Nephron (organoid): ENCODE results near the gene MRPL38.
A peak's percentile ranks its signal among the peaks of the same experiment; 100 is the strongest.

Experiments
- H3K27ac Mint-ChIP-seq, 3 experiments: 2 replicates each; pipeline ENCODE4 v1.8.0; 2020; ENCODE audit warnings: mixed read lengths in 3 of 3, mild to moderate bottlenecking in 2 of 3, moderate library complexity in 1 of 3
- H3K27me3 Mint-ChIP-seq: 2 replicates; pipeline ENCODE4 v1.8.0; 2021; ENCODE audit warnings: low read depth, mild to moderate bottlenecking, moderate library complexity, mixed read lengths
- H3K36me3 Mint-ChIP-seq: 2 replicates; pipeline ENCODE4 v1.8.0; 2020; ENCODE audit warnings: low read depth, mixed read lengths
- H3K4me1 Mint-ChIP-seq: 2 replicates; pipeline ENCODE4 v1.8.0; 2020; ENCODE audit warnings: mixed read lengths
- H3K4me3 Mint-ChIP-seq, 3 experiments: 2 replicates each; pipeline ENCODE4 v1.8.0; 2020; ENCODE audit warnings: mild to moderate bottlenecking in 3 of 3, mixed read lengths in 3 of 3, moderate library complexity in 2 of 3
- H3K9me3 Mint-ChIP-seq: 2 replicates; pipeline ENCODE4 v1.8.0; 2020; ENCODE audit warnings: mixed read lengths
- CTCF ChIP-seq, 3 experiments: fragments of 200-600 bp; sonication (generic); IDR thresholded peaks; one replicate each; pipeline ENCODE4 v1.5.0; 2021; ENCODE audit warnings: antibody characterized with exemption in 3 of 3; ENCODE audit not compliant: unreplicated experiment in 3 of 3

The MRPL38 gene

DNA sequence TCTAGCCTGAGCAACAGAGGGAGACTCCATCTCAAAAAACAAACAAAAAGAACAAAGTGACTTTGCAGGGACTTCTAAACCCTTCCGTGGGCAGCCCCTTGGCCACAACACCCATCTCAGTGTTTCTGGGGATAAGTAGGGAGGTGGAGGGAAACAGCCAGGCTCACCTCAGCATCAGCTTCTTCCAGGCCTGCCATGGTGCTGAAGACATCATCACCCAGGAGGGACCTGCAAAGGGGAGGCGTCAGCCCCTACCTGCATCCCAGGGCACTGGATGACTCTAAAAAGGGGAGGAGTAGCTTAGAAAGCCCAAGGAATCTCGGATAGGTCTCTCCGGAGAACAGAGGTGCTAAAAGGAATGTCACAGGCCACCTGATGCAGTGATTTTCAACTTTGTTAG lies 26.4 kb upstream of the MRPL38 start:
- Mint-ChIP-seq H3K4me1 (no peaks in the 10 kb centered on the region), H3K36me3 (peaks cover 5% of the 10 kb centered on the region), H3K27ac (no peak overlapping the region), H3K27me3 (no peaks in the 10 kb centered on the region), H3K9me3 (no peaks in the 10 kb centered on the region), H3K4me3 (no peak overlapping the region)
- no peak for TF ChIP-seq CTCF (IDR thresholded peaks at IDR 0.05; ENCODE audit: unreplicated experiment in 3 of 3)

DNA sequence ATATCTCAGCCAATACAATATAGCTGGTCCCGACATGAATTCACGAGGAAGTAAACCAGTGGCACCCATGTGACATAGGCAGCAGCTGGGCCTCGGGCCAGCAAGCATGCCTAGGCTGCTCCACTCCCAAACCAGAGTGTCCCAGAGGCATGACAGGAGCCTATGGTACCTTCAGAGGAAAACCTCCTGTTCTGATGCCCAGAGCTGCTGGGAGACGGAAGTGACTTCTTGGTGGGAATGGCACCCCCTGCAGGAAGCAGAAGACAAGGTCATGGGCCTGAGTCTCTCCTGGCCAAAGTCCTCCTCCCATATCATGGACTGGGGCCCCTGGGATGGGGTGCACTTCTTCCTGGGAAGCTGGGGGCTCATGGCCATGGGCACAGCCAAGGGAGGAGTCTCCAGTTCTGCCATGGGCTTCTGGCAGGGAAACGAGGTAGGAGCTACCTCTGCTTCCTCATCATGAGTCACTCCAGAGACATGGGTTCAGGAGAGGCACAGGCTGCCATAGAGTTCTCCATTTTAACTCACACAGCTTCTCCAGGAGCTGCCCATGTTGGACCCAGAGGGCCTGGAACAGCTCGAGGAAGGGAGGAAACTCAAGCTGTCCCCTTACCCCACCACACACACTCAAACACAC lies 22.7 kb upstream of the MRPL38 start:
- peaks cover 5% of the 10 kb centered on the region for H3K36me3 Mint-ChIP-seq
- peak in 1 of 3 experiments; percentile 31 for TF ChIP-seq CTCF (IDR thresholded peaks at IDR 0.05; ENCODE audit: unreplicated experiment in 3 of 3)
- no peaks in the 10 kb centered on the region for H3K9me3 Mint-ChIP-seq
- no peak overlapping the region for H3K27ac Mint-ChIP-seq
- no peak overlapping the region for H3K4me3 Mint-ChIP-seq
- H3K4me1 Mint-ChIP-seq, result no peaks in the 10 kb centered on the region
- no peaks in the 10 kb centered on the region for H3K27me3 Mint-ChIP-seq

GRCh38 chr17:75926456-75926855 lies 21.8 kb upstream of the MRPL38 start:
- H3K4me1 Mint-ChIP-seq, result no peaks in the 10 kb centered on the region
- no peak overlapping the region for H3K27ac Mint-ChIP-seq
- no peaks in the 10 kb centered on the region for H3K9me3 Mint-ChIP-seq
- H3K4me3 Mint-ChIP-seq, result no peak overlapping the region
- H3K27me3 Mint-ChIP-seq, result no peaks in the 10 kb centered on the region
- TF ChIP-seq CTCF (IDR thresholded peaks at IDR 0.05; ENCODE audit: unreplicated experiment in 3 of 3), result no peak
- peaks cover 5% of the 10 kb centered on the region for H3K36me3 Mint-ChIP-seq

GRCh38 chr17:75925912-75926311 lies 21.2 kb upstream of the MRPL38 start:
- H3K27me3 Mint-ChIP-seq, result no peaks in the 10 kb centered on the region
- peaks cover 5% of the 10 kb centered on the region for H3K36me3 Mint-ChIP-seq
- TF ChIP-seq CTCF (IDR thresholded peaks at IDR 0.05; ENCODE audit: unreplicated experiment in 3 of 3), result no peak

GRCh38 chr17:75925103-75925502 lies 20.4 kb upstream of the MRPL38 start:
- H3K9me3 Mint-ChIP-seq, result no peaks in the 10 kb centered on the region

More at GRCh38 chr17:75925912-75926311, 21.2 kb upstream of the MRPL38 start:
- no peak overlapping the region for H3K27ac Mint-ChIP-seq
- no peak overlapping the region for H3K4me3 Mint-ChIP-seq
- H3K9me3 Mint-ChIP-seq, result no peaks in the 10 kb centered on the region
- no peaks in the 10 kb centered on the region for H3K4me1 Mint-ChIP-seq

More at GRCh38 chr17:75925103-75925502, 20.4 kb upstream of the MRPL38 start:
- no peak overlapping the region for H3K4me3 Mint-ChIP-seq
- no peaks in the 10 kb centered on the region for H3K27me3 Mint-ChIP-seq
- H3K4me1 Mint-ChIP-seq, result no peaks in the 10 kb centered on the region
- no peak overlapping the region for H3K27ac Mint-ChIP-seq
- peaks cover 5% of the 10 kb centered on the region for H3K36me3 Mint-ChIP-seq
- TF ChIP-seq CTCF (IDR thresholded peaks at IDR 0.05; ENCODE audit: unreplicated experiment in 3 of 3), result no peak
